Hematopoietic multipotent progenitor cell treated with erythropoietin and hydrocortisone succinate and interleukin-3 and kit ligand, for 8 days (in vitro differentiated cells): ENCODE data around the gene COG4.
"Not testable (repeated sequence)": the region's sequence is repeated elsewhere in the genome, so short reads cannot be mapped to it uniquely, and the experiment has no call there.

Experiments used
- DNase-seq: peaks from one replicate; pipeline ENCODE4 v3.0.0-alpha.2; 2015

Gene COG4

GRCh38 chr16:70523076-70523742 lies at the start of gene COG4:
TSS of gene COG4 (minus strand) at chr16:70523554. CDS start at chr16:70523543, 11 bp downstream.
- DNase-seq = peak; percentile 91

GRCh38 chr16:70572926-70573270 lies 49.5 kb upstream of the COG4 start:
- no peak for DNase-seq

- DNase-seq = no peak
Measured at GRCh38 chr16:70572050-70572925, 48.9 kb upstream of the COG4 start.

GRCh38 chr16:70571623-70572022 lies 48.3 kb upstream of the COG4 start:
- DNase-seq = no peak

- DNase-seq = no peak
Measured at GRCh38 chr16:70570967-70571570, 47.7 kb upstream of the COG4 start.

GRCh38 chr16:70569752-70570151 lies 46.4 kb upstream of the COG4 start:
- DNase-seq = no peak

GRCh38 chr16:70568601-70569237 lies 45.4 kb upstream of the COG4 start:
- no peak for DNase-seq

- no peak for DNase-seq
Measured at GRCh38 chr16:70565053-70565452, 41.7 kb upstream of the COG4 start.

GRCh38 chr16:70563636-70564035 lies 40.3 kb upstream of the COG4 start:
- no peak for DNase-seq

- no peak for DNase-seq
Measured at GRCh38 chr16:70561623-70562022, 38.3 kb upstream of the COG4 start.

GRCh38 chr16:70556063-70556462 lies 32.7 kb upstream of the COG4 start:
- DNase-seq = no peak

GRCh38 chr16:70553645-70554044 lies 30.3 kb upstream of the COG4 start:
- DNase-seq = no peak

- no peak for DNase-seq
Measured at GRCh38 chr16:70552675-70553074, 29.3 kb upstream of the COG4 start.

GRCh38 chr16:70551788-70552187 lies 28.4 kb upstream of the COG4 start:
- DNase-seq = no peak

- no peak for DNase-seq
Measured at GRCh38 chr16:70550082-70550481, 26.7 kb upstream of the COG4 start.

GRCh38 chr16:70548936-70549335 lies 25.6 kb upstream of the COG4 start:
- DNase-seq = no peak

GRCh38 chr16:70544548-70544947 lies 21.2 kb upstream of the COG4 start:
- DNase-seq = no peak

- DNase-seq = no peak
Measured at GRCh38 chr16:70540994-70541393, 17.6 kb upstream of the COG4 start.

- peak; percentile 45 for DNase-seq
Measured at GRCh38 chr16:70534971-70535370, 11.6 kb upstream of the COG4 start.

GRCh38 chr16:70529954-70530353 lies 6.6 kb upstream of the COG4 start:
- DNase-seq = not testable (repeated sequence)

- peak; percentile 78 for DNase-seq
Measured at GRCh38 chr16:70529051-70529777, 5.9 kb upstream of the COG4 start.

- no peak for DNase-seq
Measured at GRCh38 chr16:70527315-70527996, 4.1 kb upstream of the COG4 start.
